Measurements from ENCODE around the gene SIPA1L3. TPM values are rescaled to one million over a fixed set of nuclear protein-coding genes. Genes with fewer than 3 reads are reported as not detected.

Gene SIPA1L3
- total and polyA plus RNA-seq, 10 of the 15 experiments (the other 5 are each of a cell fraction or from before 2014, with no cell fraction given): 0.24 to 66.2 (median 19.1) TPM

DNA sequence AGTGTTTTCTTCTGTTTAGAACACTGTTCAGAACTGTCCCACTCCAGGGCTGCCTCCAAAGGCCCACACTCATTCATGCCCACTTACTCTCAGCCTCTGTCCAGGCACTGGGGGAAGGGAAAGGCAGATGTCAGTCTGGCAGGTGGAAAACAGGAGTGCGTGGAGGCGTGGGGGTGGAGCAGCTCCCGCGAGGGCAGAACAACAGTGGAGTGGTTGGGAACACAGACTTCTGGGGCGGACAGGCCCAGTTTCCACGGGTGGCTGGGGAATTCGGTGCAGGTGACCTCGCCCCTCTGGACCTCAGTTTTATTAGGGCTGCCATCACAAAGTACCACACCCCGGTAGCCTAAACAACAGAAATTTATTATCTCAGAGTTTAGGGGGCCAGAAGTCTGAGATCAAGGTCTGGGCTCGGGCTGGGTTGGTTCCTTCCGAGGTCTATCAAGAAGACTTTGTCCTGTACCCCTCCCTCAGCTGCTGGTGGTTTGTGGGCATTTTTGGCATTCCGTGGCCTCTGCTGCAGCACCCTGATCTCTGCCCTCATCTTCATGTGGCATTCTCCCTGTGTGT is 59.7 kb downstream of the SIPA1L3 start:
- DNase-seq (ENCODE audit: low read depth, low spot score): no peak
- no TSS peak for BruUV-seq (replicated peaks)
- Histone ChIP-seq H4K20me1 (ENCODE audit: control insufficient read depth, insufficient read depth) (no peaks in the 10 kb centered on the region), H3K27me3 (replicated peaks in 1 of 2; ENCODE audit: control insufficient read depth in 2 of 2, insufficient read depth in 2 of 2, low read length in 1 of 2) (no peaks in the 10 kb centered on the region), H3K4me3 (no peak overlapping the region), H3K79me2 (ENCODE audit: control insufficient read depth, insufficient read depth, low read length) (peaks cover 72% of the 10 kb centered on the region), H3K9me3 (replicated peaks; ENCODE audit: control insufficient read depth, insufficient read depth, low read length) (peaks cover 15% of the 10 kb centered on the region), H3K27ac (ENCODE audit: control insufficient read depth, insufficient read depth) (no peak overlapping the region), H3K9ac (ENCODE audit: control insufficient read depth, insufficient read depth, low read length) (no peak overlapping the region), H2AFZ (ENCODE audit: control insufficient read depth, low read depth, low read length) (no peak overlapping the region), H3K4me2 (ENCODE audit: control insufficient read depth, insufficient read depth) (no peak overlapping the region), H3K36me3 (ENCODE audit: control insufficient read depth in 2 of 2, insufficient read depth in 2 of 2, low read length in 1 of 2) (peaks cover 6 to 9% of the 10 kb centered on the region in 2 experiments; a peak in 3 of 4 replicates), H3K4me1 (ENCODE audit: control insufficient read depth, insufficient read depth, low read length) (peaks cover 24% of the 10 kb centered on the region)
- TF ChIP-seq MTA3 (IDR thresholded peaks at IDR 0.05; ENCODE audit: borderline replicate concordance, low read length): no peak
- no peak for TF ChIP-seq TBL1XR1 (IDR thresholded peaks at IDR 0.05; ENCODE audit: low read depth, low read length)
- no peak for TF ChIP-seq STAT3 (IDR thresholded peaks at IDR 0.05; ENCODE audit: low read depth, low read length)
- no peak for ATAC-seq
- FAIRE-seq: no peak
- WGBS (ENCODE audit: insufficient coverage, insufficient replicate concordance, low lambda C conversion rate, missing lambda C conversion rate): 98% methylated on average over 12 of the region's 12 CpGs
- intact Hi-C loops (cut with micrococcal nuclease; ENCODE audit: unreplicated experiment) (no loop called here), in situ Hi-C loops (cut with MboI) (no loop called here)
- ChIA-PET POLR2A (interaction anchor here (0.7 kb wide), 1 partner anchor 77 kb away, joined by 5 read pairs; no protein-coding TSS in a partner anchor), CTCF (interaction anchor here (1.6 kb wide), 1 partner anchor 43 kb away, joined by 4 read pairs; no protein-coding TSS in a partner anchor), SMC1A (ENCODE audit: uncharacterized antibody, unreplicated experiment) (interaction anchor here (0.9 kb wide), 1 partner anchor 20 kb away, joined by 3 read pairs; no protein-coding TSS in a partner anchor), RAD21 (ENCODE audit: unreplicated experiment) (interaction anchor here (0.8 to 1.0 kb wide), 2 partner anchors 12 to 20 kb away, joined by 3 read pairs; no protein-coding TSS in a partner anchor)

DNA sequence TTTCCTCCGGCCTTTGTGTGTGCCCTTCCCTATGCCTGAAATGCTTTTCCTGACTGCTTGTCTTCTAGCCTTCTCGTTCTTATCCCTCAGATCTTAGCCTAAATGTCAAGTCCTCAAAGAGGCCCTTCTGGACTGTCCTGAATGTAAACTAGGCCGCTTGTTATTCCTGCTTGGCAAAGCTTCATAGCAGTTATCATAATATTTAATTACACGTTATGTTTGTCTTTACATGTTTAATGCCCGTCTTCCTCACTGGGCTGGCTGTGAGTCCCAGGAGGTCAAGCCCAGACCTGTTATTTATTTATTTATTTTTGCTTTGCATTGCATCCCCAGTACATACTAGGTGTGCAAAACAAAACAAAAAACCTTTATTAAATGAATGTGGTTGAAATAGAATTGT is 62.7 kb downstream of the SIPA1L3 start:
- ChIA-PET SMC1A (ENCODE audit: uncharacterized antibody, unreplicated experiment) (interaction anchor here (2.0 kb wide), 1 partner anchor 13 kb away, joined by 7 read pairs; no protein-coding TSS in a partner anchor), CTCF (no interaction called here), RAD21 (ENCODE audit: unreplicated experiment) (no interaction called here), POLR2A (no interaction called here)
- 99% methylated on average over 5 of the region's 5 CpGs for WGBS (ENCODE audit: insufficient coverage, insufficient replicate concordance, low lambda C conversion rate, missing lambda C conversion rate)
- DNase-seq (ENCODE audit: low read depth, low spot score) (no peak), ATAC-seq (no peak), FAIRE-seq (no peak)
- no TSS peak for BruUV-seq (replicated peaks)
- Histone ChIP-seq H3K27ac (ENCODE audit: control insufficient read depth, insufficient read depth) (no peak overlapping the region), H3K9ac (ENCODE audit: control insufficient read depth, insufficient read depth, low read length) (no peak overlapping the region), H3K36me3 (ENCODE audit: control insufficient read depth in 2 of 2, insufficient read depth in 2 of 2, low read length in 1 of 2) (peaks cover 6 to 11% of the 10 kb centered on the region in 2 experiments; a peak in 3 of 4 replicates), H3K79me2 (ENCODE audit: control insufficient read depth, insufficient read depth, low read length) (peaks cover 76% of the 10 kb centered on the region), H3K27me3 (replicated peaks in 1 of 2; ENCODE audit: control insufficient read depth in 2 of 2, insufficient read depth in 2 of 2, low read length in 1 of 2) (no peaks in the 10 kb centered on the region), H3K9me3 (replicated peaks; ENCODE audit: control insufficient read depth, insufficient read depth, low read length) (peaks cover 15% of the 10 kb centered on the region), H3K4me1 (ENCODE audit: control insufficient read depth, insufficient read depth, low read length) (peaks cover 14% of the 10 kb centered on the region), H3K4me3 (no peak overlapping the region), H2AFZ (ENCODE audit: control insufficient read depth, low read depth, low read length) (no peak overlapping the region), H4K20me1 (ENCODE audit: control insufficient read depth, insufficient read depth) (no peaks in the 10 kb centered on the region), H3K4me2 (ENCODE audit: control insufficient read depth, insufficient read depth) (no peak overlapping the region)
- in situ Hi-C loops (cut with MboI): no loop called here
- intact Hi-C loops (cut with micrococcal nuclease; ENCODE audit: unreplicated experiment): no loop called here
- no peak for TF ChIP-seq CUX1 (IDR thresholded peaks at IDR 0.05; ENCODE audit: insufficient replicate concordance, low read depth, low read length)
- TF ChIP-seq POU2F2 (IDR thresholded peaks at IDR 0.05; ENCODE audit: borderline replicate concordance, low read depth, low read length): no peak
- no peak for TF ChIP-seq CBX5 (IDR thresholded peaks at IDR 0.05; ENCODE audit: low read depth)
- TF ChIP-seq NR2C2 (IDR thresholded peaks at IDR 0.05; ENCODE audit: borderline replicate concordance, control insufficient read depth, insufficient read length, low read depth): no peak
- TF ChIP-seq DPF2 (IDR thresholded peaks at IDR 0.05): no peak
- TF ChIP-seq NFYA (IDR thresholded peaks at IDR 0.05; ENCODE audit: borderline replicate concordance, low read depth, low read length): no peak
- no peak for TF ChIP-seq CHD2 (IDR thresholded peaks at IDR 0.05; ENCODE audit: borderline replicate concordance, low read depth, low read length)
- TF ChIP-seq HCFC1 (IDR thresholded peaks at IDR 0.05; ENCODE audit: low read length): no peak
- TF ChIP-seq IKZF2 (IDR thresholded peaks at IDR 0.05): no peak

Measured in GM12878 (cell line).